ENCODE results near the gene MYH10.

Gene MYH10

DNA sequence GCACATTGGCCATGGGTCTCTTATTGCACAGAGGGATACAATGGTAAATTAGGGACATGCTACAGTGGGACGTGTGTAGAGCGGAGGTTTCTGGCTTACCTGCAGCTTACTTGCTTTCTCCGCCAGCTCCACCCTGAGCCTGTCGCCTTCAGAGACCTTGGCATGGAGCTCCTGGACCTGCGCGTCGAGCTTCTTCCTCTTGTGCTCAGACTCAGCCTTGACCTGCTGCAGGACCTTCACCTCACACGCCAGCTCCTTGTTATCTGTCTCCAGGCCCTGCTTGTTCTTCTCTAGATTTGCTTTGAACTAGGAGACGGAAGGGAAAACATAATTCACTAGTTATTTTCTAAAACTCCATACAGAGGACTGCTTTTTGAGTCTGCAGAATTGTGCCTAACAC, 131.4 kb downstream of the MYH10 start:
- Histone ChIP-seq H3K4me1 (ENCODE audit: control insufficient read depth, low read length) (no peaks in the 10 kb centered on the region), H3K27ac (ENCODE audit: low read depth, low read length) (no peak overlapping the region), H3K27me3 (ENCODE audit: control insufficient read depth, low read length) (no peaks in the 10 kb centered on the region), H3K9me3 (ENCODE audit: control insufficient read depth, insufficient read depth, low read length) (no peaks in the 10 kb centered on the region), H3F3A (ENCODE audit: control insufficient read depth, insufficient read depth) (no peaks in the 10 kb centered on the region), H3K79me2 (ENCODE audit: control insufficient read depth, low read length) (no peaks in the 10 kb centered on the region), H3K9me2 (replicated peaks; ENCODE audit: control insufficient read depth, low read length) (no peaks in the 10 kb centered on the region), H4K20me1 (ENCODE audit: control insufficient read depth, insufficient read depth, low read depth, low read length) (no peaks in the 10 kb centered on the region), H3K4me2 (ENCODE audit: low read length) (no peak overlapping the region), H3K36me3 (ENCODE audit: control insufficient read depth, low read length) (peaks cover 21% of the 10 kb centered on the region), H3K4me3 (ENCODE audit: low read length) (no peak overlapping the region)
- TF ChIP-seq, protein P1, sequence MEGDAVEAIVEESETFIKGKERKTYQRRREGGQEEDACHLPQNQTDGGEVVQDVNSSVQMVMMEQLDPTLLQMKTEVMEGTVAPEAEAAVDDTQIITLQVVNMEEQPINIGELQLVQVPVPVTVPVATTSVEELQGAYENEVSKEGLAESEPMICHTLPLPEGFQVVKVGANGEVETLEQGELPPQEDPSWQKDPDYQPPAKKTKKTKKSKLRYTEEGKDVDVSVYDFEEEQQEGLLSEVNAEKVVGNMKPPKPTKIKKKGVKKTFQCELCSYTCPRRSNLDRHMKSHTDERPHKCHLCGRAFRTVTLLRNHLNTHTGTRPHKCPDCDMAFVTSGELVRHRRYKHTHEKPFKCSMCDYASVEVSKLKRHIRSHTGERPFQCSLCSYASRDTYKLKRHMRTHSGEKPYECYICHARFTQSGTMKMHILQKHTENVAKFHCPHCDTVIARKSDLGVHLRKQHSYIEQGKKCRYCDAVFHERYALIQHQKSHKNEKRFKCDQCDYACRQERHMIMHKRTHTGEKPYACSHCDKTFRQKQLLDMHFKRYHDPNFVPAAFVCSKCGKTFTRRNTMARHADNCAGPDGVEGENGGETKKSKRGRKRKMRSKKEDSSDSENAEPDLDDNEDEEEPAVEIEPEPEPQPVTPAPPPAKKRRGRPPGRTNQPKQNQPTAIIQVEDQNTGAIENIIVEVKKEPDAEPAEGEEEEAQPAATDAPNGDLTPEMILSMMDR (IDR thresholded peaks at IDR 0.05; ENCODE audit: low read depth, low read length, poor library complexity, severe bottlenecking) = no peak
- no peak for TF ChIP-seq EZH2phosphoT487 (IDR thresholded peaks at IDR 0.05; ENCODE audit: borderline replicate concordance, low read length)

DNA sequence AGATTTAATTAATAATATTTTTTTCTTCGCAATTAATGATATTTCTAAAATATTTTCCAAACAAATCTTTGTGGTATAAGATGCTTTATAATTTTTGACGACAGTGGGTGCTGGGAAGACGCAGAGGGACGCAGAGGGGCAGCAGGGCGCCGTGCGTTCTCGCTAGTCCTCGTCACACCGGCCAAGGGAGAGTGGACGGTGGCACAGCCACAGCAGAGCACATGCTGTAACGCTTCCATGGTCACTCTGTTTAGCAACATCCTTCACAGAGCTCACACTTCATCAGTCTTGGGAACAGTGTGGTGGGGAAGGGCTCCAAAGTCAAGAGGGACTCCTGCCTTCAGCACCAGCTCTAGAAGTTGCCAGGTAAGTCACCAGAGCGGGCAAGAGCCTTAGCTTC, 134.4 kb downstream of the MYH10 start:
- Histone ChIP-seq H3K4me3 (ENCODE audit: low read length) (no peak overlapping the region), H3F3A (ENCODE audit: control insufficient read depth, insufficient read depth) (no peaks in the 10 kb centered on the region), H3K9me2 (replicated peaks; ENCODE audit: control insufficient read depth, low read length) (no peaks in the 10 kb centered on the region), H3K9me3 (ENCODE audit: control insufficient read depth, insufficient read depth, low read length) (no peaks in the 10 kb centered on the region), H3K27ac (ENCODE audit: low read depth, low read length) (no peak overlapping the region), H4K20me1 (ENCODE audit: control insufficient read depth, insufficient read depth, low read depth, low read length) (no peaks in the 10 kb centered on the region), H3K79me2 (ENCODE audit: control insufficient read depth, low read length) (no peaks in the 10 kb centered on the region), H3K4me2 (ENCODE audit: low read length) (no peak overlapping the region), H3K36me3 (ENCODE audit: control insufficient read depth, low read length) (peaks cover 33% of the 10 kb centered on the region), H3K27me3 (ENCODE audit: control insufficient read depth, low read length) (no peaks in the 10 kb centered on the region), H3K4me1 (ENCODE audit: control insufficient read depth, low read length) (no peaks in the 10 kb centered on the region)
- TF ChIP-seq, protein P1 (IDR thresholded peaks at IDR 0.05; ENCODE audit: low read depth, low read length, poor library complexity, severe bottlenecking) = no peak
- no peak for TF ChIP-seq EZH2phosphoT487 (IDR thresholded peaks at IDR 0.05; ENCODE audit: borderline replicate concordance, low read length)

DNA sequence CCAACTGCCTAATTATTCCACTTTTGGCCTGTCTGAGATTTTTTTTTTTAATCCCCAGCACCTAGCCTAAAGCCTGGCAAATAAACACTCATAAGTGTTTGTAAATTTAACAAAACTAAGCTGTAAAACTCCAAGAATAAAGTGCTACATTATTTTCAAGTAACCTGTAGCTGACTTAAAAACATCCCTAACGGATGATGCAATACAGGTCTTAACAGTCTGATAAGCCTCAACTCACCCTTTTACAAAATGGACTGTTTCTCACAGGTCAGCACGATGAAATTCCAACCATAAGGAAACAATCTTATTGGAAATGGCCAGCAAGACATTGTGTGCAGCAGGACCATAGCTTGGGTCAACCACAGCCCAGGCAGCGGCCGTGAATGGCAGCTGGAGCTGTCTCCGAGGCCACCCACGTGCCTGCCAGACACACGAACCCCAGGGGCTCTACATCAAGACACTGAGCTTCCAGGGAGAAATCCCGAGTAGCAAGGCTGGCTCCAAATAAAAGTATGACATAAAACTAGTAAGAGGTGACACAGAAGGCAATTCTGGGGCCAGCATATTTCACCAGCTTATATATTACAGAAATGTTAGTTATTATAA, 135.9 kb downstream of the MYH10 start:
- no peak overlapping the region for H3K4me3 ChIP-seq (ENCODE audit: low read length)
- no peak overlapping the region for H3K27ac ChIP-seq (ENCODE audit: low read depth, low read length)
- TF ChIP-seq, protein P1 (IDR thresholded peaks at IDR 0.05; ENCODE audit: low read depth, low read length, poor library complexity, severe bottlenecking) = no peak
- no peak for TF ChIP-seq EZH2phosphoT487 (IDR thresholded peaks at IDR 0.05; ENCODE audit: borderline replicate concordance, low read length)
- peaks cover 33% of the 10 kb centered on the region for H3K36me3 ChIP-seq (ENCODE audit: control insufficient read depth, low read length)
- no peaks in the 10 kb centered on the region for H3K9me3 ChIP-seq (ENCODE audit: control insufficient read depth, insufficient read depth, low read length)
- H3K4me2 ChIP-seq (ENCODE audit: low read length) = no peak overlapping the region
- no peaks in the 10 kb centered on the region for H3K27me3 ChIP-seq (ENCODE audit: control insufficient read depth, low read length)
- H3K79me2 ChIP-seq (ENCODE audit: control insufficient read depth, low read length) = no peaks in the 10 kb centered on the region
- H3K4me1 ChIP-seq (ENCODE audit: control insufficient read depth, low read length) = no peaks in the 10 kb centered on the region
- no peaks in the 10 kb centered on the region for H3K9me2 ChIP-seq (replicated peaks; ENCODE audit: control insufficient read depth, low read length)
- no peaks in the 10 kb centered on the region for H3F3A ChIP-seq (ENCODE audit: control insufficient read depth, insufficient read depth)
- no peaks in the 10 kb centered on the region for H4K20me1 ChIP-seq (ENCODE audit: control insufficient read depth, insufficient read depth, low read depth, low read length)
